ENCODE results near the gene CDC16. TPM values are rescaled to one million over a fixed set of nuclear protein-coding genes. Genes with fewer than 3 reads are reported as not detected.

The CDC16 gene
- polyA plus RNA-seq, 1 experiment = 112 TPM

GRCh38 chr13:114222461-114222968 lies 12.2 kb upstream of the CDC16 start:
- Histone ChIP-seq H3K27me3 (ENCODE audit: control insufficient read depth, insufficient read depth, low read length) (no peaks in the 10 kb centered on the region), H3K9me3 (ENCODE audit: control insufficient read depth, insufficient read depth, low read length) (no peaks in the 10 kb centered on the region), H3K27ac (ENCODE audit: low read depth, low read length) (no peak overlapping the region), H3K4me3 (ENCODE audit: low read depth, low read length) (no peak overlapping the region)
- DNase-seq (ENCODE audit: low read depth, low spot score) = no peak
- no peak for TF ChIP-seq CTCF (IDR thresholded peaks at IDR 0.05; ENCODE audit: low read depth, low read length)
- ChIA-PET CTCF (no interaction called here), POLR2A (no interaction called here)

GRCh38 chr13:114224201-114224600 lies 10.5 kb upstream of the CDC16 start:
- Histone ChIP-seq H3K27ac (ENCODE audit: low read depth, low read length) (no peak overlapping the region), H3K9me3 (ENCODE audit: control insufficient read depth, insufficient read depth, low read length) (no peaks in the 10 kb centered on the region), H3K27me3 (ENCODE audit: control insufficient read depth, insufficient read depth, low read length) (peaks cover 3% of the 10 kb centered on the region), H3K4me3 (ENCODE audit: low read depth, low read length) (no peak overlapping the region)
- no peak for TF ChIP-seq CTCF (IDR thresholded peaks at IDR 0.05; ENCODE audit: low read depth, low read length)
- CTCF ChIA-PET = interaction anchor here (0.6 kb wide), 1 partner anchor 183 kb away, joined by 5 read pairs; no protein-coding TSS in a partner anchor
- DNase-seq (ENCODE audit: low read depth, low spot score) = no peak
- POLR2A ChIA-PET = interaction anchor here (0.7 kb wide), 1 partner anchor 51 kb away, joined by 3 read pairs; no protein-coding TSS in a partner anchor

- Histone ChIP-seq H3K9me3 (ENCODE audit: control insufficient read depth, insufficient read depth, low read length) (no peaks in the 10 kb centered on the region), H3K4me3 (ENCODE audit: low read depth, low read length) (no peak overlapping the region), H3K27me3 (ENCODE audit: control insufficient read depth, insufficient read depth, low read length) (peaks cover 3% of the 10 kb centered on the region), H3K27ac (ENCODE audit: low read depth, low read length) (no peak overlapping the region)
- no peak for DNase-seq (ENCODE audit: low read depth, low spot score)
- POLR2A ChIA-PET = no interaction called here
- no peak for TF ChIP-seq CTCF (IDR thresholded peaks at IDR 0.05; ENCODE audit: low read depth, low read length)
- CTCF ChIA-PET = interaction anchor here (0.6 kb wide), 1 partner anchor 200 kb away, joined by 3 read pairs; no protein-coding TSS in a partner anchor
Observed at GRCh38 chr13:114225610-114226009, 9.1 kb upstream of the CDC16 start.

DNA sequence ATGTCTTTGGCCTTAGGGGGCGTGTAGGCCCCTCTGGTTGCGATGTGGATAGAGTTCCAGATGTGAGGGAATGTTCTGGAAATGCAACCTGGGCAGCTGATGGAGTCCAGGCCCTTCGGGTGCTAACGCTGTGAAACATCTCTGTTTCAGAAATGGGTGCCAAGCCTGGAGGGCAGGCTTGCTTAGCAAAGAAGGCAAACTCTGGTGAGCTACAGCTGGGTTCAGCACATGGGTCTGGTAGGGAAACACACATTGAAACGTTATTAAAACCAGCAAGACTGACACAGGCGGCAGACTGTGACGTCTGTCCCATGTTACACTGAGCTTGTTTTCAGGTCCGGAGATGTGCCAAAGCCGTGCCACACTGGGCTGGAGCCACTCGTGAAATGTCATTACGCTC lies 8.6 kb upstream of the CDC16 start:
- Histone ChIP-seq H3K9me3 (ENCODE audit: control insufficient read depth, insufficient read depth, low read length) (no peaks in the 10 kb centered on the region), H3K27me3 (ENCODE audit: control insufficient read depth, insufficient read depth, low read length) (peaks cover 3% of the 10 kb centered on the region), H3K27ac (ENCODE audit: low read depth, low read length) (no peak overlapping the region), H3K4me3 (ENCODE audit: low read depth, low read length) (no peak overlapping the region)
- ChIA-PET CTCF (interaction anchor here (0.6 kb wide), 1 partner anchor 201 kb away, joined by 3 read pairs; no protein-coding TSS in a partner anchor), POLR2A (no interaction called here)
- no peak for DNase-seq (ENCODE audit: low read depth, low spot score)
- TF ChIP-seq CTCF (IDR thresholded peaks at IDR 0.05; ENCODE audit: low read depth, low read length) = no peak

DNA sequence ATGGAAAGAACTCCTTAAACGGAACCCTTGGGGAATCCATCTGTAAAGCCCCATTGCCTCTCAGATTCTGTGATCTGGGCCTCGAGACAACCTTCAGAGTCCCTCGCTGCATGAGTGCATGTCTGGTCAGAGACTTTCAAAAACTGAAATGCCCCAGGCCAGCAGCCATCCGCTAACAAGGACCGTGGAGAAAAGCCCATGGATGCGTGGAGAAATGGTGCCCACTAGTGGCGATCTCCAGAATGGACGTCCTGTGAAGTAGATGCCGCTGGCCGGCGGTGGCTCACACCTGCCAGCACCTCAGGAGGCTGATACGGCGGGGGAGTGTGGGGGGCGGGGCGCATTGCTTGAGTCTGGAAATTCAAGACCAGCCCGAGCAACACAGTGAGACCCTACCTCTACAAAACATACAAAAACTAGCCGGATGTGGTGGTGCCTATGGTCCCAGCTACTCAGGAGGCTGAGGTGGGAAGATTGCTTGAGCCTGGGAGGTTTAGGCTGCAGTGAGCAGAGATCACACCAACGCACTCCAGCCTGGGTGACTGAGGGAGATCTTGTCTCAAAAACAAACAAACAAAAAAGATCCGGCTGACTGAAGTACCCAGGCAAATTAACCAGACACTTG lies 7.9 kb upstream of the CDC16 start:
- Histone ChIP-seq H3K9me3 (ENCODE audit: control insufficient read depth, insufficient read depth, low read length) (no peaks in the 10 kb centered on the region), H3K4me3 (ENCODE audit: low read depth, low read length) (no peak overlapping the region), H3K27me3 (ENCODE audit: control insufficient read depth, insufficient read depth, low read length) (peaks cover 3% of the 10 kb centered on the region), H3K27ac (ENCODE audit: low read depth, low read length) (no peak overlapping the region)
- ChIA-PET POLR2A (no interaction called here), CTCF (no interaction called here)
- TF ChIP-seq CTCF (IDR thresholded peaks at IDR 0.05; ENCODE audit: low read depth, low read length) = peak; percentile 97
- DNase-seq (ENCODE audit: low read depth, low spot score) = peak; percentile 61

Data from AG04450 (cell line).